Measurements from ENCODE around the gene UBE2B.

UBE2B gene

DNA sequence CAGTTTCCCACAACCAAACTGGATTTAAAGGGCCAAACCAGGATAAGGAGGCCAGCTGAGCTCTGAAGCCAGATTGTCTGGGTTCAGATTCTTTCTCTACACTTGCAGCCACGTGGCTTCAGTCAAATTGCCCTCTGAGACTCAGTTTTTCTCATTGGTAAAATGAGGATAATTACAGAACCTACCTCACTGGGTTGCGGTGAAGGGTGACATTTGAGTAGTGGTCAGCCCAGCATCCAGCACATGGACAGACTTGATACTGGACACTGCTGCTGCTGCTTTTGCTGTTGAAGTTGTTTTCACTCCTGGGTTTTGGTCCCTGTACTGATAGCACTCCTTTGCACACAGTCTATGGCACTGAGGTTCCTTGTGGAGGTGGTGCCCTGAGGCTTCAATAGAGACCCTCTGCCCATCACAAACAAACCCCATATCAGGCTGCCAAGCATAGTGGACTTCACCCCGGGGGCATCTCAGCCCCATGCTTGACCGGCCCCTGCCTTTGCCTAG is 66.0 kb downstream of the UBE2B start:
- no peak for DNase-seq (ENCODE audit: low read depth in 2 of 2)

DNA sequence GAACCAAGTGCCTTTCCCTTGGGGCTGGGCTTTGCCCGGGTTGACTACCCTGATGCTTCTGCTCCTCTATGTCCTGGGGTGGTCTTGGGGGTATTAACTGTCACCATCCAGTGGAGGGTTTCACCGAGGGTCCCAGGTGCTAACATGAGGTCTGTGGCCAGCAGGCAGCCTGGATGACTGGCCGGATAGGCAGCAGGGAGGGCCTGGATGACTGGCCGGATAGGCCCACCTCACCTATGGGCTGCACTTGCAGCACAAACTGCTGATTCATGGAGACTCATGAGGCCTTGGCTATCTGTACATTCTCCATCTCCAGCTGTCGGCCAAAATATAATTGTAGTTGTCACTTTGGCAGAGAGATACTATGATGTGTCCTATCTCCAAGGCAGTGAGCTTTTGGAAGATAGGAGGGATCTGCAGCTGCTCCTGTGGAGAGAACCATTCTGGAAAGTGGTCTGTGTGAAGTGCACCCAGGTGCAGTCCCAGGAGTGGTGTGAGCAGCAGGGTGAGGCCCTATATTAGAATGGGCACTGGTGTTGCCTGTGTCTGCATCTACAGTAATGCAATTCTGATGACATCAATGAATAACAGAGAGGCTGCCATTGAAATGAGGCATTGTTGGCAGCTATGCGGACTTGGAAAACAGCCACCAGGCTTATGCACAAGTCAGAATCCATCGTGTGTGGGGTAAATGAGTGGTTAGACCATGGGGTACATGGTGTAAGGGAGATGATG is 66.6 kb downstream of the UBE2B start:
- no peak for DNase-seq (ENCODE audit: low read depth in 2 of 2)

DNA sequence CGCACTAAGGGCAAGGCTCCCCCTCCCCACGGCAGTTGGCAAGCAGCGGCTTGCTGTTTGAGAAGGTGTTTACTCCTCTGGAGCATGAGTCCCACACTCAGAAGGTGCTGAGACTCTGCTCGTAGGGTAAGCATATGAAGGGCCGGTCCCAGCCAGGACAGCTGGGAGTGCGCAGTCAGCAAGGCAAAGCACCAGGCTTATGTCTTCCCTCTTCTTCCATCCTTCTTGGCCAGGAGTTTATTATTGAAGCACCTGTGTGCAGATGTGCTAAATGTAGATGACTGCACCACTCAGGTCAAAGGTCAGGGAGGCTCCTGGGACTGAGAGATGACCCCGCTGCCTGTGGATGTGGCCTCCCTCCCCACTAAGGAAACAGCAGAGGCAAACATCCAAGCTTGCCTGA is 67.4 kb downstream of the UBE2B start:
- DNase-seq (ENCODE audit: low read depth in 2 of 2) = no peak

DNA sequence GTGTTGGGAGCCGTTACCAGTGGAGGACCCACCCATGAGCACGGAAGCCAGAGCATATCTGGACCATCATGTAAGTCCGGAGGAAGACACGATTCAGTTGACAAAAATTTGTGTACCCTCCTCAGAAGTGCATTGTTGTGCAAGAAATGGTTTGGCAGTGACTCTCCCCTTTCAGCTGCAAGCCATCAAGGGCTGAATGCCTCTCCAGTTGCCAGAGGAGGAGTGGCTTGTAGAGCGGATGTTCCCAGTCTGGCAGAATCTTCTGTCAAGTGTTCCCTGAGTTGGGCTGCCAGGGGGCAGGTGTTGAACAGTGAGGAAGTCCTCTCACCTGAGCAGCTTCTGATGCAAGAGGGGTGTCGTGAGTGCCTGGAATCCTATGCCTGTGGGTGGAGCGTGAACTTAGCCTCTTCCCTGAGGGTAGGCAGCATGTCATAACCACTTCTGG is 67.9 kb downstream of the UBE2B start:
- DNase-seq (ENCODE audit: low read depth in 2 of 2) = no peak

DNA sequence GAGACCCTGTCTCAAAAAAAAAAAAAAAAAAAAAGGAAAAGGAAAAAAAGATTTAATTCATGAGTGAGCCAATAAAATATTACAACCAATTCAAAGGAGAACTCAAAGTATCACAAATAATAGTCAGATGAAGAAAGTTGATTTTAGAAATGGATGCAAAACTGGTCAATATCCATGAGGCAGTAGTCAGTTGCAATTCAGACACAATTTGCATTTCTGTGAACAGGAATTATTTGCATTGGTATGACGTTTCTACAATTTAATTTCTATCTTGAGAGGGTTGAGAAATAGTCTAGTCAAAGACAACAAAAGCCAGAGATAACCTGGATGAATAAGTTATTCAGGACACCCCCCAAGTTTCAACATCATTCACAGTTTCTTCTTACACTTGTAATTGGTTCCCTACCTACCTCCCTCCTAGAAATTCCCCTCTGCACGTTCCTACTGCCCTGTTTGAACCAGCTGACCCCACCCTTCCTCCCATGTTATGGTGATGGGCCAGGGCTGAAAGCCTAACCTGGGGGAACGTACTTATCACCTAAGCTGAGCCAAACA is 68.9 kb downstream of the UBE2B start:
- no peak for DNase-seq (ENCODE audit: low read depth in 2 of 2)

Data from stimulated activated CD8-positive, alpha-beta memory T cell treated with anti-CD3 and anti-CD28 coated beads, Interleukin-2, amount 100 ng/mL, for 48 hours (primary cell).